WTC11 (cell line): ENCODE results near the gene DLG1.

ENCODE experiments used
- CREM ChIP-seq: sonication (generic); formaldehyde crosslinking; IDR thresholded peaks from 2 replicates; pipeline ENCODE4 v1.8.1; 2022; ENCODE audit warnings: mild to moderate bottlenecking, missing genetic modification reagents, moderate library complexity
- ELF4 ChIP-seq: sonication (generic); formaldehyde crosslinking; IDR thresholded peaks from 2 replicates; pipeline ENCODE4 v1.8.1; 2022; ENCODE audit warnings: low read depth, mild to moderate bottlenecking, moderate library complexity, missing genetic modification reagents
- EMX1 ChIP-seq: fragments of 250-450 bp; sonication (Bioruptor Pico); IDR thresholded peaks from 2 replicates; pipeline ENCODE4 v1.8.0; 2021; ENCODE audit warnings: mild to moderate bottlenecking
- RORB ChIP-seq: fragments of 250-450 bp; sonication (Bioruptor Pico); IDR thresholded peaks from 2 replicates; pipeline ENCODE4 v1.9.0; 2021; ENCODE audit warnings: mild to moderate bottlenecking
- SP1 ChIP-seq: sonication (generic); formaldehyde crosslinking; conservative IDR thresholded peaks from 2 replicates; pipeline ENCODE4 v1.8.1; 2022; ENCODE audit warnings: missing genetic modification reagents
- STAT6 ChIP-seq: sonication (generic); formaldehyde crosslinking; conservative IDR thresholded peaks from 2 replicates; pipeline ENCODE4 v1.8.1; 2023; ENCODE audit warnings: mild to moderate bottlenecking, low read depth, missing genetic modification reagents, moderate library complexity
- TEAD1 ChIP-seq: sonication (generic); formaldehyde crosslinking; IDR thresholded peaks from 2 replicates; pipeline ENCODE4 v1.8.0; 2022; ENCODE audit warnings: mild to moderate bottlenecking, missing genetic modification reagents
- USF2 ChIP-seq: sonication (generic); formaldehyde crosslinking; IDR thresholded peaks from 2 replicates; pipeline ENCODE4 v1.8.1; 2023; ENCODE audit warnings: mild to moderate bottlenecking, missing genetic modification reagents, moderate library complexity
- ZBTB21 ChIP-seq: sonication (generic); formaldehyde crosslinking; IDR thresholded peaks from 2 replicates; pipeline ENCODE4 v1.8.1; 2023; ENCODE audit warnings: mild to moderate bottlenecking, missing genetic modification reagents, borderline replicate concordance
- ZNF121 ChIP-seq: sonication (generic); formaldehyde crosslinking; IDR thresholded peaks from 2 replicates; pipeline ENCODE4 v1.8.0; 2023; ENCODE audit warnings: missing genetic modification reagents
- TF ChIP-seq, protein P1 (sequence below): fragments of 200-600 bp; IDR thresholded peaks from 2 replicates; pipeline ENCODE4 v1.8.0; 2022; ENCODE audit warnings: antibody characterized with exemption
- TF ChIP-seq, protein P2 (sequence below): sonication (generic); formaldehyde crosslinking; conservative IDR thresholded peaks from 2 replicates; pipeline ENCODE4 v1.8.1; 2022; ENCODE audit warnings: mild to moderate bottlenecking, missing genetic modification reagents
- TF ChIP-seq, protein P3 (sequence below): sonication (generic); formaldehyde crosslinking; IDR thresholded peaks from 2 replicates; pipeline ENCODE4 v1.8.0; 2022; ENCODE audit warnings: mild to moderate bottlenecking, missing genetic modification reagents

GRCh38 chr3:197026481-197026866, 271.9 kb downstream of the DLG1 start:
- TF ChIP-seq, protein P1, sequence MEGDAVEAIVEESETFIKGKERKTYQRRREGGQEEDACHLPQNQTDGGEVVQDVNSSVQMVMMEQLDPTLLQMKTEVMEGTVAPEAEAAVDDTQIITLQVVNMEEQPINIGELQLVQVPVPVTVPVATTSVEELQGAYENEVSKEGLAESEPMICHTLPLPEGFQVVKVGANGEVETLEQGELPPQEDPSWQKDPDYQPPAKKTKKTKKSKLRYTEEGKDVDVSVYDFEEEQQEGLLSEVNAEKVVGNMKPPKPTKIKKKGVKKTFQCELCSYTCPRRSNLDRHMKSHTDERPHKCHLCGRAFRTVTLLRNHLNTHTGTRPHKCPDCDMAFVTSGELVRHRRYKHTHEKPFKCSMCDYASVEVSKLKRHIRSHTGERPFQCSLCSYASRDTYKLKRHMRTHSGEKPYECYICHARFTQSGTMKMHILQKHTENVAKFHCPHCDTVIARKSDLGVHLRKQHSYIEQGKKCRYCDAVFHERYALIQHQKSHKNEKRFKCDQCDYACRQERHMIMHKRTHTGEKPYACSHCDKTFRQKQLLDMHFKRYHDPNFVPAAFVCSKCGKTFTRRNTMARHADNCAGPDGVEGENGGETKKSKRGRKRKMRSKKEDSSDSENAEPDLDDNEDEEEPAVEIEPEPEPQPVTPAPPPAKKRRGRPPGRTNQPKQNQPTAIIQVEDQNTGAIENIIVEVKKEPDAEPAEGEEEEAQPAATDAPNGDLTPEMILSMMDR: no peak
- TF ChIP-seq RORB (CRISPR knock-in tag): no peak
- no peak for TF ChIP-seq CREM (CRISPR knock-in tag)
- TF ChIP-seq ZNF121: no peak
- TF ChIP-seq SP1 (CRISPR knock-in tag): no peak
- TF ChIP-seq, protein P2, sequence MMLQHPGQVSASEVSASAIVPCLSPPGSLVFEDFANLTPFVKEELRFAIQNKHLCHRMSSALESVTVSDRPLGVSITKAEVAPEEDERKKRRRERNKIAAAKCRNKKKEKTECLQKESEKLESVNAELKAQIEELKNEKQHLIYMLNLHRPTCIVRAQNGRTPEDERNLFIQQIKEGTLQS (CRISPR knock-in tag): no peak
- TF ChIP-seq, protein P3, sequence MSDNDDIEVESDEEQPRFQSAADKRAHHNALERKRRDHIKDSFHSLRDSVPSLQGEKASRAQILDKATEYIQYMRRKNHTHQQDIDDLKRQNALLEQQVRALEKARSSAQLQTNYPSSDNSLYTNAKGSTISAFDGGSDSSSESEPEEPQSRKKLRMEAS: no peak
- TF ChIP-seq ELF4: no peak
- TF ChIP-seq STAT6: no peak
- no peak for TF ChIP-seq USF2 (CRISPR knock-in tag)
- no peak for TF ChIP-seq ZBTB21
- TF ChIP-seq TEAD1 (CRISPR knock-in tag): no peak
- TF ChIP-seq EMX1 (CRISPR knock-in tag): no peak
